Liver (tissue), 9 donors: Measurements from ENCODE around the gene SFPQ. TPM values are rescaled to one million over a fixed set of nuclear protein-coding genes. Genes with fewer than 3 reads are reported as not detected.

Experiments used
- DNase-seq: peaks from one replicate; pipeline ENCODE4 v3.0.0-alpha.2; 2017; ENCODE audit warnings: low spot score
- H3K27ac ChIP-seq, 2 donors: one replicate each; pipeline ENCODE4 v1.7.0; 2013; ENCODE audit warnings: inconsistent platforms in 2 of 2, low read length in 2 of 2, control low read depth in 1 of 2, low read depth in 1 of 2, mild to moderate bottlenecking in 1 of 2
- H3K27me3 ChIP-seq, 4 donors: one replicate each; pipeline versions ENCODE4 v1.6.1 to v1.7.0; 2013; ENCODE audit warnings: low read length in 3 of 4, inconsistent platforms in 1 of 4, mild to moderate bottlenecking in 1 of 4, moderate library complexity in 1 of 4; ENCODE audit not compliant: control insufficient read depth in 4 of 4, insufficient read depth in 4 of 4
- H3K36me3 ChIP-seq, 4 donors: one replicate each; pipeline versions ENCODE4 v1.6.1 to v1.7.0; 2013; ENCODE audit warnings: low read length in 3 of 4, mild to moderate bottlenecking in 3 of 4, low read depth in 1 of 4, moderate library complexity in 1 of 4; ENCODE audit not compliant: control insufficient read depth in 4 of 4, insufficient read depth in 3 of 4
- H3K4me1 ChIP-seq, 4 donors: one replicate each; pipeline versions ENCODE4 v1.6.1 to v1.7.0; 2013; ENCODE audit warnings: low read length in 3 of 4, mild to moderate bottlenecking in 3 of 4, moderate library complexity in 1 of 4; ENCODE audit not compliant: control insufficient read depth in 4 of 4, insufficient read depth in 4 of 4
- H3K4me3 ChIP-seq, 3 donors: one replicate each; pipeline versions ENCODE4 v1.6.1 to v1.7.0; 2013; ENCODE audit warnings: low read length in 3 of 3, control low read depth in 1 of 3, low read depth in 1 of 3, mild to moderate bottlenecking in 1 of 3
- H3K9ac ChIP-seq, 2 donors: one replicate each; pipeline ENCODE4 v1.7.0; 2013; ENCODE audit warnings: low read length in 2 of 2, mild to moderate bottlenecking in 2 of 2, moderate library complexity in 2 of 2, control low read depth in 1 of 2, low read depth in 1 of 2
- H3K9me3 ChIP-seq, 4 donors: one replicate each; pipeline versions ENCODE4 v1.6.1 to v1.7.0; 2013; ENCODE audit warnings: low read length in 3 of 4; ENCODE audit not compliant: control insufficient read depth in 4 of 4
- CTCF ChIP-seq: fragments of 150-350 bp; IDR thresholded peaks from 2 replicates; pipeline ENCODE4 v1.5.1; 2017; ENCODE audit warnings: improper control_type of control experiment, low read depth, low read length; ENCODE audit not compliant: missing input control
- EGR1 ChIP-seq, 2 donors: IDR thresholded peaks; 2 replicates each; pipeline ENCODE4 v1.6.1; 2016 to 2018; ENCODE audit warnings: antibody characterized with exemption in 2 of 2, low read depth in 2 of 2
- FOXA1 ChIP-seq: IDR thresholded peaks from 2 replicates; pipeline ENCODE4 v1.6.1; 2016; ENCODE audit warnings: antibody characterized with exemption
- FOXA2 ChIP-seq: IDR thresholded peaks from 2 replicates; pipeline ENCODE4 v1.6.1; 2016; ENCODE audit warnings: antibody characterized with exemption
- GABPA ChIP-seq, 2 donors: IDR thresholded peaks in 1 of 2; conservative IDR thresholded peaks in 1 of 2; 2 replicates each; pipeline ENCODE4 v1.6.1; 2016; ENCODE audit warnings: antibody characterized with exemption in 2 of 2, mild to moderate bottlenecking in 1 of 2, moderate library complexity in 1 of 2
- HNF4A ChIP-seq, 2 donors: conservative IDR thresholded peaks; 2 replicates each; pipeline ENCODE4 v1.6.1; 2016; ENCODE audit warnings: antibody characterized with exemption in 2 of 2, mild to moderate bottlenecking in 2 of 2
- HNF4G ChIP-seq: IDR thresholded peaks from 2 replicates; pipeline ENCODE4 v1.6.1; 2016; ENCODE audit warnings: antibody characterized with exemption
- JUND ChIP-seq, 2 donors: IDR thresholded peaks; 2 replicates each; pipeline ENCODE4 v1.6.1; 2016; ENCODE audit warnings: antibody characterized with exemption in 2 of 2
- MAX ChIP-seq: IDR thresholded peaks from 2 replicates; pipeline ENCODE4 v1.6.1; 2016; ENCODE audit warnings: antibody characterized with exemption
- NR2F2 ChIP-seq: IDR thresholded peaks from 2 replicates; pipeline ENCODE4 v1.6.1; 2016; ENCODE audit warnings: antibody characterized with exemption
- RAD21 ChIP-seq, 2 donors: IDR thresholded peaks; 2 replicates each; pipeline ENCODE4 v1.6.1; 2016; ENCODE audit warnings: antibody characterized with exemption in 2 of 2, mild to moderate bottlenecking in 2 of 2
- RXRA ChIP-seq, 2 donors: IDR thresholded peaks; 2 replicates each; pipeline ENCODE4 v1.6.1; 2017 to 2018; ENCODE audit warnings: antibody characterized with exemption in 2 of 2, mild to moderate bottlenecking in 1 of 2
- SP1 ChIP-seq: IDR thresholded peaks from 2 replicates; pipeline ENCODE4 v1.6.1; 2018; ENCODE audit warnings: antibody characterized with exemption, mild to moderate bottlenecking
- TAF1 ChIP-seq: conservative IDR thresholded peaks from 2 replicates; pipeline ENCODE4 v1.6.1; 2016; ENCODE audit warnings: antibody characterized with exemption, mild to moderate bottlenecking
- YY1 ChIP-seq: IDR thresholded peaks from 2 replicates; pipeline ENCODE4 v1.6.1; 2016; ENCODE audit warnings: antibody characterized with exemption, mild to moderate bottlenecking
- WGBS: extraction: QIAGEN DNeasy Blood & Tissue Kit; methylation state at CpG from one replicate; pipeline ENCODE4 v1.1.7; 2013; 5-methylcytosine and 5-hydroxymethylcytosine counted together
- polyA plus RNA-seq, 2 donors: library from polyadenylated mRNA; stranded (reverse) in 1 of 2; unstranded in 1 of 2; fragments of 200-250 nt in 1 of 2; fragments of >200 nt in 1 of 2; fragmentation: Nextera tagmentation in 1 of 2; extraction: Ambion mirVana in 1 of 2; gene quantifications; one replicate each; pipeline versions ENCODE4 v1.2.1 to v1.2.3, GENCODE V29; 2013 to 2015
- total RNA-seq, 2 donors: library from RNA; depleted of rRNA; stranded (reverse); fragments of >200 nt; gene quantifications; one replicate each; pipeline ENCODE4 v1.2.3, GENCODE V29; 2014
- TF ChIP-seq, protein P1 (sequence below): IDR thresholded peaks from 2 replicates; pipeline ENCODE4 v1.6.1; 2016; ENCODE audit warnings: antibody characterized with exemption
- TF ChIP-seq, protein P2 (sequence below): IDR thresholded peaks from 2 replicates; pipeline ENCODE4 v1.6.1; 2016; ENCODE audit warnings: antibody characterized with exemption
- TF ChIP-seq, protein P3 (sequence below): IDR thresholded peaks from 2 replicates; pipeline ENCODE4 v1.6.1; 2016; ENCODE audit warnings: antibody characterized with exemption, mild to moderate bottlenecking
- donor health status: healthy.
- donor health status: healthy.
- donor health status: healthy.
- donor health status: healthy.
- donor health status: healthy.

SFPQ gene
- total and polyA plus RNA-seq, 4 donors, result 29.7 to 173 (median 66.2) TPM

- no peaks in the 10 kb centered on the region for H3K27me3 ChIP-seq
- TF ChIP-seq, protein P1, sequence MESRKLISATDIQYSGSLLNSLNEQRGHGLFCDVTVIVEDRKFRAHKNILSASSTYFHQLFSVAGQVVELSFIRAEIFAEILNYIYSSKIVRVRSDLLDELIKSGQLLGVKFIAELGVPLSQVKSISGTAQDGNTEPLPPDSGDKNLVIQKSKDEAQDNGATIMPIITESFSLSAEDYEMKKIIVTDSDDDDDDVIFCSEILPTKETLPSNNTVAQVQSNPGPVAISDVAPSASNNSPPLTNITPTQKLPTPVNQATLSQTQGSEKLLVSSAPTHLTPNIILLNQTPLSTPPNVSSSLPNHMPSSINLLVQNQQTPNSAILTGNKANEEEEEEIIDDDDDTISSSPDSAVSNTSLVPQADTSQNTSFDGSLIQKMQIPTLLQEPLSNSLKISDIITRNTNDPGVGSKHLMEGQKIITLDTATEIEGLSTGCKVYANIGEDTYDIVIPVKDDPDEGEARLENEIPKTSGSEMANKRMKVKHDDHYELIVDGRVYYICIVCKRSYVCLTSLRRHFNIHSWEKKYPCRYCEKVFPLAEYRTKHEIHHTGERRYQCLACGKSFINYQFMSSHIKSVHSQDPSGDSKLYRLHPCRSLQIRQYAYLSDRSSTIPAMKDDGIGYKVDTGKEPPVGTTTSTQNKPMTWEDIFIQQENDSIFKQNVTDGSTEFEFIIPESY, result no peak
- TF ChIP-seq HNF4G (peak; percentile 43), EGR1 (IDR thresholded peaks at IDR 0.05; ENCODE audit: low read depth in 2 of 2) (no peak), RXRA (IDR thresholded peaks at IDR 0.05) (no peak), HNF4A (conservative IDR thresholded peaks at IDR 0.05) (peak; percentile 86 to 88)
- H3K9me3 ChIP-seq, result no peaks in the 10 kb centered on the region
- H3K36me3 ChIP-seq, result peaks cover 17 to 68% (median 63%) of the 10 kb centered on the region in 4 donors
- peak overlapping the region; percentile 71 to 75 for H3K27ac ChIP-seq
- no peak overlapping the region for H3K9ac ChIP-seq
- DNase-seq, result no peak
- no peak overlapping the region for H3K4me3 ChIP-seq
- peaks cover 4 to 62% (median 43%) of the 10 kb centered on the region in 4 donors for H3K4me1 ChIP-seq
- WGBS, result 16% methylated on average over 1 of the region's 1 CpG
Observed at GRCh38 chr1:35179908-35180307, 13.0 kb downstream of the SFPQ start.

DNA sequence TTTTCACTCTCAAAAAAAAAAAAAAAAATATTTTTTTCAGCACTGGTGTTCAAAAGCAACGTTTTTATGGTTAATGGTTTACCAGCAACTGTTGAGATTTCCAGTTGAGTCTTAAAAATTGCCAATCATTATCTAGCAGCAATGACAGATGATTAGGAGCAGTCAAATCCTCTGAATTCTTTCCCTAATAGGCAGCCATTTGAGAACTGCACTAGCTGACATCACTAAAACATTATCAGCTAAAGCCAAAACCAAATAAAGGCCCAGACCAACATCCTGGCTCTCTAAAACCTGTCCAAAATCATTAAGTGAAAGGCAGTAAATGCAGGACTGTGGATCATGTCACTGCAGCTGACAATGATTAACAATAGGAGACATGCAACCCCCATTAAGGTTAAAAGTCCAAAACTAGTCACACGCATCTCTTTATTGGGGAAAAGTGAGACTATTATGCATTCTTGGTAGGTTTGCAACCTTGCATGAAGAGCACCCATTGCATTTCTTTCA is 14.0 kb downstream of the SFPQ start:
- WGBS, result 12% methylated on average over 2 of the region's 2 CpGs
- H3K4me1 ChIP-seq, result peaks cover 6 to 63% (median 47%) of the 10 kb centered on the region in 4 donors
- H3K36me3 ChIP-seq, result peaks cover 17 to 61% (median 55%) of the 10 kb centered on the region in 4 donors
- DNase-seq, result no peak
- no peaks in the 10 kb centered on the region for H3K9me3 ChIP-seq
- H3K9ac ChIP-seq, result no peak overlapping the region
- no peaks in the 10 kb centered on the region for H3K27me3 ChIP-seq
- peak; percentile 94 for TF ChIP-seq SP1
- no peak for TF ChIP-seq NR2F2
- peak; percentile 68 for TF ChIP-seq FOXA2
- TF ChIP-seq GABPA (IDR thresholded peaks at IDR 0.05 in 1 of 2, conservative IDR thresholded peaks at IDR 0.05 in 1 of 2), result no peak
- peak; percentile 93 for TF ChIP-seq HNF4A (conservative IDR thresholded peaks at IDR 0.05)
- TF ChIP-seq, protein P1, result peak; percentile 67
- peak; percentile 61 to 63 for TF ChIP-seq JUND (IDR thresholded peaks at IDR 0.05)
- TF ChIP-seq HNF4G, result peak; percentile 78
- TF ChIP-seq, protein P2, sequence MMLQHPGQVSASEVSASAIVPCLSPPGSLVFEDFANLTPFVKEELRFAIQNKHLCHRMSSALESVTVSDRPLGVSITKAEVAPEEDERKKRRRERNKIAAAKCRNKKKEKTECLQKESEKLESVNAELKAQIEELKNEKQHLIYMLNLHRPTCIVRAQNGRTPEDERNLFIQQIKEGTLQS, result peak; percentile 85
- peak; percentile 67 for TF ChIP-seq TAF1
- TF ChIP-seq RXRA (IDR thresholded peaks at IDR 0.05), result peak; percentile 75 to 80
- peak; percentile 44 for TF ChIP-seq FOXA1
- peak; percentile 14 to 48 for TF ChIP-seq EGR1 (IDR thresholded peaks at IDR 0.05; ENCODE audit: low read depth in 2 of 2)
- no peak for TF ChIP-seq CTCF
- TF ChIP-seq, protein P3, sequence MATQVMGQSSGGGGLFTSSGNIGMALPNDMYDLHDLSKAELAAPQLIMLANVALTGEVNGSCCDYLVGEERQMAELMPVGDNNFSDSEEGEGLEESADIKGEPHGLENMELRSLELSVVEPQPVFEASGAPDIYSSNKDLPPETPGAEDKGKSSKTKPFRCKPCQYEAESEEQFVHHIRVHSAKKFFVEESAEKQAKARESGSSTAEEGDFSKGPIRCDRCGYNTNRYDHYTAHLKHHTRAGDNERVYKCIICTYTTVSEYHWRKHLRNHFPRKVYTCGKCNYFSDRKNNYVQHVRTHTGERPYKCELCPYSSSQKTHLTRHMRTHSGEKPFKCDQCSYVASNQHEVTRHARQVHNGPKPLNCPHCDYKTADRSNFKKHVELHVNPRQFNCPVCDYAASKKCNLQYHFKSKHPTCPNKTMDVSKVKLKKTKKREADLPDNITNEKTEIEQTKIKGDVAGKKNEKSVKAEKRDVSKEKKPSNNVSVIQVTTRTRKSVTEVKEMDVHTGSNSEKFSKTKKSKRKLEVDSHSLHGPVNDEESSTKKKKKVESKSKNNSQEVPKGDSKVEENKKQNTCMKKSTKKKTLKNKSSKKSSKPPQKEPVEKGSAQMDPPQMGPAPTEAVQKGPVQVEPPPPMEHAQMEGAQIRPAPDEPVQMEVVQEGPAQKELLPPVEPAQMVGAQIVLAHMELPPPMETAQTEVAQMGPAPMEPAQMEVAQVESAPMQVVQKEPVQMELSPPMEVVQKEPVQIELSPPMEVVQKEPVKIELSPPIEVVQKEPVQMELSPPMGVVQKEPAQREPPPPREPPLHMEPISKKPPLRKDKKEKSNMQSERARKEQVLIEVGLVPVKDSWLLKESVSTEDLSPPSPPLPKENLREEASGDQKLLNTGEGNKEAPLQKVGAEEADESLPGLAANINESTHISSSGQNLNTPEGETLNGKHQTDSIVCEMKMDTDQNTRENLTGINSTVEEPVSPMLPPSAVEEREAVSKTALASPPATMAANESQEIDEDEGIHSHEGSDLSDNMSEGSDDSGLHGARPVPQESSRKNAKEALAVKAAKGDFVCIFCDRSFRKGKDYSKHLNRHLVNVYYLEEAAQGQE, result peak; percentile 74
- TF ChIP-seq YY1, result peak; percentile 95
- TF ChIP-seq MAX, result peak; percentile 59
- TF ChIP-seq RAD21 (IDR thresholded peaks at IDR 0.05), result peak; percentile 54 to 57
- peak overlapping the region; percentile 71 to 75 for H3K27ac ChIP-seq
- H3K4me3 ChIP-seq, result no peak overlapping the region
